H1 (cell line): ENCODE results near the gene MKNK2. TPM values are rescaled to one million over a fixed set of nuclear protein-coding genes. Genes with fewer than 3 reads are reported as not detected.
A peak's percentile ranks its signal among the peaks of the same experiment; 100 is the strongest.

Source experiments
- CTCF ChIA-PET: fragments of 300-600 bp; sonication (Branson Sonifier 250); formaldehyde crosslinking; loops from one replicate; lab custom pipeline; 2021; ENCODE audit not compliant: partially characterized antibody; lab: Charles Lee
- POLR2A ChIA-PET: fragments of 300-600 bp; sonication (Branson Sonifier 250); formaldehyde crosslinking; loops from one replicate; lab custom pipeline; 2021; ENCODE audit warnings: inconsistent platforms; ENCODE audit not compliant: partially characterized antibody; lab: Charles Lee
- DNase-seq, 2 experiments: peaks; one replicate each; pipeline versions ENCODE4 v3.0.0 to v3.0.0-alpha.2; 2010 to 2022; ENCODE audit warnings: low spot score in 2 of 2, low read depth in 1 of 2, mixed read lengths in 1 of 2
- FAIRE-seq: peaks from 2 replicates; lab custom pipeline; 2011; peaks lifted over from hg19 to GRCh38; lab: Jason Lieb, UNC
- H2AFZ ChIP-seq: 2 replicates; pipeline ENCODE4 v1.8.1; 2012; ENCODE audit warnings: low read length, inconsistent platforms
- H2AK5ac ChIP-seq: 2 replicates; pipeline ENCODE4 v1.6.1; 2013; ENCODE audit warnings: low read depth, low read length
- H2BK120ac ChIP-seq: replicated peaks from 2 replicates; pipeline ENCODE3; 2013; ENCODE audit warnings: low read depth, low read length, inconsistent platforms
- H2BK12ac ChIP-seq: 2 replicates; pipeline ENCODE4 v1.6.1; 2013; ENCODE audit warnings: low read depth, low read length
- H2BK15ac ChIP-seq: 2 replicates; pipeline ENCODE4 v1.6.1; 2013; ENCODE audit warnings: low read length
- H2BK20ac ChIP-seq: 2 replicates; pipeline ENCODE4 v1.6.1; 2013; ENCODE audit warnings: low read length
- H2BK5ac ChIP-seq: 2 replicates; pipeline ENCODE4 v1.6.1; 2013; ENCODE audit warnings: low read depth, low read length
- H3K14ac ChIP-seq: 2 replicates; pipeline ENCODE4 v1.6.1; 2013; ENCODE audit warnings: inconsistent platforms; ENCODE audit not compliant: insufficient read length
- H3K18ac ChIP-seq: 2 replicates; pipeline ENCODE4 v1.6.1; 2013; ENCODE audit warnings: low read length; ENCODE audit errors: extremely low read depth
- H3K23ac ChIP-seq: 2 replicates; pipeline ENCODE4 v1.6.1; 2013; ENCODE audit warnings: inconsistent platforms; ENCODE audit not compliant: insufficient read length
- H3K23me2 ChIP-seq: 2 replicates; pipeline ENCODE4 v1.6.1; 2013; ENCODE audit warnings: low read depth, low read length
- H3K27ac ChIP-seq: 2 replicates; pipeline ENCODE4 v1.6.1; 2011; ENCODE audit warnings: low read depth, low read length, inconsistent platforms
- H3K27me3 ChIP-seq, 4 experiments: replicated peaks in 1 of 4; 1 replicate in 1 of 4; 2 replicates in 3 of 4; pipeline versions ENCODE4 v1.6.1 to v1.8.1; 2011 to 2013; ENCODE audit warnings: low read length in 3 of 4, mild to moderate bottlenecking in 3 of 4, inconsistent platforms in 2 of 4, mixed read lengths in 2 of 4, moderate library complexity in 1 of 4; ENCODE audit not compliant: control insufficient read depth in 3 of 4, insufficient read depth in 3 of 4; ENCODE audit errors: extremely low read depth in 1 of 4
- H3K36me3 ChIP-seq, 4 experiments: 2 replicates each; pipeline versions ENCODE4 v1.6.1 to v1.8.1; 2011 to 2013; ENCODE audit warnings: mild to moderate bottlenecking in 4 of 4, low read length in 3 of 4, moderate library complexity in 2 of 4, control low read depth in 1 of 4, inconsistent platforms in 1 of 4; ENCODE audit not compliant: insufficient read depth in 4 of 4, control insufficient read depth in 2 of 4
- H3K4ac ChIP-seq: replicated peaks from 2 replicates; pipeline ENCODE3; 2013; ENCODE audit warnings: low read length, low read depth, mixed read lengths, inconsistent platforms; ENCODE audit not compliant: insufficient read length
- H3K4me1 ChIP-seq, 4 experiments: replicated peaks in 1 of 4; 1 replicate in 1 of 4; 2 replicates in 3 of 4; pipeline versions ENCODE4 v1.6.1 to v1.8.1; 2011 to 2013; ENCODE audit warnings: low read length in 3 of 4, inconsistent platforms in 2 of 4, mixed read lengths in 1 of 4; ENCODE audit not compliant: insufficient read depth in 4 of 4, control insufficient read depth in 3 of 4
- H3K4me2 ChIP-seq, 2 experiments: 2 replicates each; pipeline versions ENCODE4 v1.6.1 to v1.8.1; 2011 to 2013; ENCODE audit warnings: low read depth in 2 of 2, low read length in 2 of 2, control low read depth in 1 of 2, inconsistent platforms in 1 of 2, mild to moderate bottlenecking in 1 of 2; ENCODE audit not compliant: insufficient read depth in 1 of 2
- H3K4me3 ChIP-seq, 4 experiments: fragments of 200-600, 300-600 bp in 1 of 4; sonication (generic), shearing (Covaris generic), sonication (Bioruptor Twin) in 1 of 4; 2 replicates each; pipeline versions ENCODE4 v1.5.1 to v1.8.1; 2011 to 2016; ENCODE audit warnings: low read length in 4 of 4, low read depth in 3 of 4, control low read depth in 2 of 4, inconsistent platforms in 2 of 4, mild to moderate bottlenecking in 2 of 4, mixed read lengths in 1 of 4, moderate library complexity in 1 of 4; ENCODE audit not compliant: insufficient read depth in 2 of 4; ENCODE audit errors: extremely low read depth in 1 of 4
- H3K56ac ChIP-seq: replicated peaks from 2 replicates; pipeline ENCODE3; 2013; ENCODE audit warnings: low read depth, mild to moderate bottlenecking, mixed read lengths, low read length, inconsistent platforms; ENCODE audit not compliant: insufficient read length
- H3K79me1 ChIP-seq: 2 replicates; pipeline ENCODE4 v1.6.1; 2013; ENCODE audit warnings: low read depth, low read length, control low read depth
- H3K79me2 ChIP-seq, 2 experiments: 2 replicates each; pipeline versions ENCODE4 v1.6.1 to v1.8.1; 2012 to 2013; ENCODE audit warnings: low read length in 2 of 2, mild to moderate bottlenecking in 2 of 2, inconsistent platforms in 1 of 2; ENCODE audit not compliant: insufficient read depth in 2 of 2, control insufficient read depth in 1 of 2
- H3K9ac ChIP-seq, 4 experiments: replicated peaks in 1 of 4; 1 replicate in 1 of 4; 2 replicates in 3 of 4; pipeline versions ENCODE4 v1.6.1 to v1.8.1; 2011 to 2013; ENCODE audit warnings: low read depth in 3 of 4, low read length in 3 of 4, control low read depth in 2 of 4, mild to moderate bottlenecking in 2 of 4, moderate library complexity in 2 of 4, inconsistent platforms in 1 of 4; ENCODE audit errors: extremely low read depth in 1 of 4
- H3K9me3 ChIP-seq, 2 experiments: 2 replicates each; pipeline versions ENCODE4 v1.6.1 to v1.8.1; 2012 to 2013; ENCODE audit warnings: mild to moderate bottlenecking in 2 of 2, moderate library complexity in 2 of 2, control low read depth in 1 of 2, inconsistent platforms in 1 of 2, low read depth in 1 of 2, low read length in 1 of 2, mixed read lengths in 1 of 2; ENCODE audit not compliant: insufficient read depth in 2 of 2
- H4K20me1 ChIP-seq, 2 experiments: replicated peaks in 1 of 2; 2 replicates each; pipeline versions ENCODE3 to v1.8.1; 2011 to 2013; ENCODE audit warnings: inconsistent platforms in 2 of 2, low read length in 2 of 2, mild to moderate bottlenecking in 1 of 2; ENCODE audit not compliant: insufficient read depth in 2 of 2, control insufficient read depth in 1 of 2
- H4K5ac ChIP-seq: 2 replicates; pipeline ENCODE4 v1.6.1; 2013; ENCODE audit warnings: low read length, low read depth, mixed read lengths, inconsistent platforms; ENCODE audit not compliant: insufficient read length
- H4K8ac ChIP-seq: 2 replicates; pipeline ENCODE4 v1.8.0; 2013; ENCODE audit warnings: mild to moderate bottlenecking, moderate library complexity, low read length, inconsistent platforms; ENCODE audit not compliant: insufficient read depth; ENCODE audit errors: extremely low read depth
- H4K91ac ChIP-seq: replicated peaks from 2 replicates; pipeline ENCODE3; 2013; ENCODE audit warnings: low read length, mixed read lengths, inconsistent platforms; ENCODE audit not compliant: insufficient read length
- CEBPB ChIP-seq: IDR thresholded peaks from 2 replicates; pipeline ENCODE4 v1.6.1; 2012; ENCODE audit warnings: low read depth, low read length
- EZH2 ChIP-seq: fragments of 200-600 bp; sonication (generic); IDR thresholded peaks from 2 replicates; pipeline ENCODE4 v1.7.1; 2012; ENCODE audit warnings: low read depth, mild to moderate bottlenecking, moderate library complexity, low read length, inconsistent platforms; ENCODE audit not compliant: severe bottlenecking
- FOSL1 ChIP-seq: IDR thresholded peaks from 2 replicates; pipeline ENCODE4 v1.6.1; 2011; ENCODE audit warnings: mild to moderate bottlenecking, low read depth, low read length, moderate library complexity; ENCODE audit not compliant: insufficient read depth
- NRF1 ChIP-seq: IDR thresholded peaks from 2 replicates; pipeline ENCODE4 v1.6.1; 2011; ENCODE audit warnings: mild to moderate bottlenecking, low read depth, low read length, improper control_type of control experiment
- POU5F1 ChIP-seq: IDR thresholded peaks from 2 replicates; pipeline ENCODE4 v1.6.1; 2011; ENCODE audit warnings: low read depth, mild to moderate bottlenecking, low read length, moderate library complexity
- RAD21 ChIP-seq, 2 experiments: IDR thresholded peaks in 1 of 2; conservative IDR thresholded peaks in 1 of 2; 2 replicates each; pipeline ENCODE4 v1.6.1; 2011; ENCODE audit warnings: low read depth in 2 of 2, low read length in 2 of 2, improper control_type of control experiment in 1 of 2, inconsistent platforms in 1 of 2, mild to moderate bottlenecking in 1 of 2, moderate library complexity in 1 of 2
- SAP30 ChIP-seq: fragments of 300-600 bp; sonication (generic); IDR thresholded peaks from 2 replicates; pipeline ENCODE4 v1.7.1; 2012; ENCODE audit warnings: low read length, moderate library complexity, mild to moderate bottlenecking, inconsistent platforms; ENCODE audit not compliant: insufficient read depth, insufficient replicate concordance
- TAF7 ChIP-seq: optimal IDR thresholded peaks from 2 replicates; pipeline ENCODE3; 2011; ENCODE audit warnings: low read depth, mild to moderate bottlenecking, inconsistent platforms, low read length, moderate library complexity, borderline replicate concordance
- WGBS, 2 experiments: shearing (Covaris generic) in 1 of 2; methylation state at CpG; one replicate each; pipeline versions ENCODE4 v1.1.6 to v1.1.7; 2013 to 2015; ENCODE audit warnings: low lambda C conversion rate in 2 of 2, mixed read lengths in 2 of 2, inconsistent platforms in 1 of 2, low coverage in 1 of 2, missing lambda C conversion rate in 1 of 2; ENCODE audit not compliant: insufficient replicate concordance in 2 of 2, insufficient coverage in 1 of 2, insufficient read length in 1 of 2; ENCODE audit errors: extremely low coverage in 1 of 2, missing lambda C conversion rate in 1 of 2; 5-methylcytosine and 5-hydroxymethylcytosine counted together
- polyA plus RNA-seq, 7 experiments: library from polyadenylated mRNA; depleted of rRNA in 3 of 7; stranded (reverse) in 5 of 7; unstranded in 2 of 7; fragments of >200 nt in 5 of 7; fragments of 200-250 nt in 2 of 7; gene quantifications; 1 replicate in 5 of 7; 2 replicates in 1 of 7; 4 replicates in 1 of 7; pipeline versions ENCODE4 v1.2.1 to v1.2.3, GENCODE V29; 2011 to 2013; ENCODE audit warnings: missing spikeins in 2 of 7, mixed read lengths in 2 of 7
- total RNA-seq: library from RNA; stranded (reverse); fragmentation: NEBNext Ultra II Directional; extraction: Animal tissue kit (Norgen Biotek cat#: 25700); gene quantifications from 2 replicates; pipeline ENCODE4 v1.2.1, GENCODE V29; 2021

MKNK2 gene
- total and polyA plus RNA-seq, 2 of the 8 experiments (the other 6 are each of a cell fraction or from before 2014, with no cell fraction given), result 163 to 166 TPM

- Histone ChIP-seq H3K27ac (no peak overlapping the region), H3K9ac (no peak overlapping the region), H2AFZ (no peak overlapping the region), H3K23me2 (peaks cover 4% of the 10 kb centered on the region; the same call in 1 of the 2 replicates), H4K5ac (no peak overlapping the region), H3K79me2 (peaks cover 9 to 29% of the 10 kb centered on the region in 2 experiments; a peak in 2 of 4 replicates), H4K20me1 (peaks cover 21 to 49% of the 10 kb centered on the region in 2 experiments), H3K18ac (no peak overlapping the region), H4K8ac (no peak overlapping the region), H2BK5ac (0 out of 2 replicates have a peak overlapping the region, but pooled peaks have one; percentile 60), H3K4me1 (peaks cover 0 to 23% (median 16%) of the 10 kb centered on the region in 4 experiments; a peak in 5 of 7 replicates), H2BK20ac (no peak overlapping the region), H3K4me3 (no peak overlapping the region), H3K27me3 (no peaks in the 10 kb centered on the region), H4K91ac (no peak overlapping the region), H3K23ac (no peak overlapping the region), H2AK5ac (no peak overlapping the region), H2BK120ac (no peak overlapping the region), H2BK15ac (no peak overlapping the region), H3K4me2 (no peak overlapping the region), H2BK12ac (no peak overlapping the region), H3K79me1 (peaks cover 23% of the 10 kb centered on the region), H3K36me3 (peaks cover 0 to 13% (median 8%) of the 10 kb centered on the region in 4 experiments; a peak in 5 of 8 replicates), H3K14ac (no peak overlapping the region), H3K9me3 (no peaks in the 10 kb centered on the region), H3K56ac (no peak overlapping the region), H3K4ac (no peak overlapping the region)
- TF ChIP-seq TAF7, result no peak
- no peak for TF ChIP-seq NRF1
- no peak for TF ChIP-seq FOSL1
- TF ChIP-seq EZH2, result no peak
- no peak for TF ChIP-seq SAP30
- no peak for TF ChIP-seq CEBPB
- TF ChIP-seq RAD21 (IDR thresholded peaks at IDR 0.05 in 1 of 2, conservative IDR thresholded peaks at IDR 0.05 in 1 of 2; ENCODE audit: low read depth in 2 of 2, low read length in 2 of 2), result no peak
- no peak for TF ChIP-seq POU5F1
- DNase-seq (no peak), FAIRE-seq (no peak)
- ChIA-PET CTCF (interaction anchor here (0.7 to 1.1 kb wide), 3 partner anchors 22 to 27 kb away, joined by 3 read pairs; no protein-coding TSS in a partner anchor), POLR2A (interaction anchor here (1.0 to 22.2 kb wide), 5 partner anchors 9 to 28 kb away, joined by 3 to 524 read pairs (median 7); no protein-coding TSS in a partner anchor)
- 92% methylated on average over 6 of the region's 6 CpGs; no CpG with 5 or more reads in 1 of the 2 experiments for WGBS, 2 experiments
Measured at GRCh38 chr19:2047076-2047448, 4.0 kb downstream of the MKNK2 start.
